ENCODE measurements around the gene MRGPRE.
"Not testable (repeated sequence)": the region's sequence is repeated elsewhere in the genome, so short reads cannot be mapped to it uniquely, and the experiment has no call there.

DNA sequence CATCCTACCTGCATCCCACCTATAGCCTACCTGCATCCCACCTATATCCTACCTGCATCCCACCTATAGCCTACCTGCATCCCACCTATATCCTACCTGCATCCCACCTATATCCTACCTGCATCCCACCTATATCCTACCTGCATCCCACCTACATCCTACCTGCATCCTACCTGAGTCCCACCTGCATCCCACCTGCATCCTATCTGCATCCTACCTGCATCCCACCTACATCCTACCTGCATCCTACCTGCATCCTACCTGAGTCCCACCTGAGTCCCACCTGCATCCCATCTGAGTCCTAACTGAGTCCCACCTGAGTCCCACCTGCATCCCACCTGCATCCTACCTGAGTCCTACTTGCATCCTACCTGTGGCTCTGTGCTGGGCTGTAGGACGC, 25.3 kb upstream of the MRGPRE start:
- not testable (repeated sequence) for TF ChIP-seq CTCF (IDR thresholded peaks at IDR 0.05; ENCODE audit: low read depth, low read length, poor library complexity, severe bottlenecking); EZH2phosphoT487 (IDR thresholded peaks at IDR 0.05; ENCODE audit: borderline replicate concordance, low read length)
